ENCODE measurements around the gene KCTD5.
"Not testable (repeated sequence)": the region's sequence is repeated elsewhere in the genome, so short reads cannot be mapped to it uniquely, and the experiment has no call there.

KCTD5 gene, protein sequence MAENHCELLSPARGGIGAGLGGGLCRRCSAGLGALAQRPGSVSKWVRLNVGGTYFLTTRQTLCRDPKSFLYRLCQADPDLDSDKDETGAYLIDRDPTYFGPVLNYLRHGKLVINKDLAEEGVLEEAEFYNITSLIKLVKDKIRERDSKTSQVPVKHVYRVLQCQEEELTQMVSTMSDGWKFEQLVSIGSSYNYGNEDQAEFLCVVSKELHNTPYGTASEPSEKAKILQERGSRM

GRCh38 chr16:2682209-2683021 is at the start of gene KCTD5:
TSS of gene KCTD5 (plus strand) at chr16:2682523. CDS start at chr16:2682549, 26 bp downstream.
- DNase-seq, result peak; percentile 97 to 100 (median 98)
- intact Hi-C loops (cut with DNase I), result loop anchor here (1.0 kb wide), 1 partner anchor 9 kb away; no protein-coding TSS in a partner anchor

GRCh38 chr16:2639071-2639721 is 43.1 kb upstream of the KCTD5 start:
- DNase-seq, result peak in 7 of 10 donors; percentile 22 to 87 (median 56)
- intact Hi-C loops (cut with DNase I), result not testable (repeated sequence)

DNA sequence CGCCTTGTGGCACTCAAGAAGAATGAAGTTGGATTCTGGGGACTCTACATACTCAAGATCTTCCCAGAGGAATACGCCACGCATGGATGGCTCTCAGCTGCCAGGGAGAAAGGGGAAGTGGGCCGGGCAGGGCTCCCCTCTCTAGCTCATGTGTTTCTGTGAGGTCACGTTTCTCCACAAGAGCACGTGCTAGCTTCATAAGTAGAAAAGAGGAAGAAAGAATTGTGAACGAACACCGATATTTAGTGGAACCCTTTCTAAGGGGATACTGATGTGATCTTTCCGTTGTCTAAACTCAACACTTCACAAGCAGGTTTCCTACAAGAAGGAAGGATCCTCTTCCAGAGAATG is 42.6 kb upstream of the KCTD5 start:
- intact Hi-C loops (cut with DNase I); DNase-seq: not testable (repeated sequence)

- intact Hi-C loops (cut with DNase I), result not testable (repeated sequence)
- peak in 1 of 10 donors; percentile 14 for DNase-seq
Measured at GRCh38 chr16:2642561-2642960, 39.8 kb upstream of the KCTD5 start.

DNA sequence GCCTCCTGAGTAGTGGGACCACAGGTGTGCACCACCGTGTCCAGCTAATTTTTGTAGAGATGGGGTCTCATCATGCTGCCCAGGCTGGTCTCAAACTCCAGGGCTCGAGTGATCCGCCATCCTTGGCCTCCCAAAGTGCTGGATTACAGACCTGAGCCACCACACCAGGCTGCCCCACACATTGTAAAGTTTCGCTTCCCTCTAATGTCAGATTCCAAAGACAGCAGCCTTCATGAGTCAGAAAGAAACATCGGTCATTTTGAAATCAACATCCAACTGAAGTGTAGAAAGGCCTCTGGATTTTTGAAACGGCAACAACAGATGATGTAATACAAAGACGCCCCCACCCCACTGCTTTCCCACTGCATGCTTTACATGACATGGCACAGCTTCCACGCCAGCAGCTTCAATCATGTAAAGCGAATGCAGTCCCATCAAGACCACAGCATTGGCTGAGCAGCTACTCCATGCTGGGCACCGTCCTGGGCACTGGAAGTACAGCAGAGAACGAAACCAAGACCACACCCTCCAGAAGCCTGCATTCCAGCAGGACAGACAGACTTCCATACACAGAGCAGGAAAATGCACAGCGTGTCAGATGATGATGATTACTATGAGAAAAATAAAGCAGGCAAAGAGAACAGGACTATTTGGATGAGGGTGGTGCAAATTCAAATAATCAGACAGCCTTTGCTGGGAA is 37.4 kb upstream of the KCTD5 start:
- DNase-seq; intact Hi-C loops (cut with DNase I): not testable (repeated sequence)

DNA sequence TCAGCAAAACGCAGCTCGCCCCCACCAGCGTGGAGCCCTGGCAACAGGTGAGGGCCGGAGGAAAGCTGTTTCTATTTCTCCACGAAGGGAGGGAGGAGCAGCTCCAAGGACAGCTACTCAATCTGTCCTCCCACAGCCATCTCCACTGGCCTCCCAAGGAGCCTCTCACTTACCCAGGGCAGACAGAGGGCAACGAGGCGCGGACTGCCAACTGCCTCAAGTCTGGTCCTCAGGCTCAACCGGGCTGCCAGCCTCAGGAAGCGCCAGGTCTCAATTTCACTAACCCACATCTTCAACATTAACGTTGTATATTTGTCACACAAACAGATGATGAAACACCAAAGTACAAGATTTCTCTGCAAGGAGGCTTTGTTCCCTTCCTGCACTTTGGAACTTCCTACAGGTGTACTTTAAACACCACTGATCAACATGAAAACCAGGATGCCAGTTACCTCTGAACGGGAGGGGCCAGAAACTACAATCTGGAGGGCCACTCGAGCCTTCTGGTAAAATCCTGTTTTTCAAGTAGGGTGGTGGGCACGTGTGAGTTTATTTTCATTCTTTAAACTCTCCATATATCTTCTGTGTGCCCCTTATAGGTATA is 31.0 kb upstream of the KCTD5 start:
- DNase-seq; intact Hi-C loops (cut with DNase I): not testable (repeated sequence)

- intact Hi-C loops (cut with DNase I); DNase-seq: not testable (repeated sequence)
Measured at GRCh38 chr16:2653915-2654314, 28.4 kb upstream of the KCTD5 start.

DNA sequence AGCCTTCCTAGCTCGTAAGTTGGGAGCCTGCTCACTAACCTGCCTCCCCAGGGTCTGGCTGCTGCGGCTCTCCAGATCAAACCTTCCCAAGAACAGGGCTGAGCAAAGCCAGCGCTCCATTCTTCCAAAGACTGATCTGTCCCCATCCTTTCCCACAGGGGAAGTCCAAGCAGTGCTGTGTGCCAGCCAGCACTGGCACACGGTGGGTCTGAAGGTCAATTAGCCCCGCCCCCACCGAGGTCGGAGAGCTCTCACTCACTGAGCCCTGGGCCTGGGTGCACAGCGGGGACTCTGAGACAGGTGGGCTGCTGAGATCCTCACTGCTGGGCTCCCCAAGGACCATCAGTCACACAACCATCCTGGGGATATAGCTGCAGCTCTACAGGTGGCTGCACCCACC is 27.4 kb upstream of the KCTD5 start:
- DNase-seq; intact Hi-C loops (cut with DNase I): not testable (repeated sequence)

GRCh38 chr16:2656985-2657384 is 25.3 kb upstream of the KCTD5 start:
- DNase-seq, result no peak

GRCh38 chr16:2657803-2658202 is 24.5 kb upstream of the KCTD5 start:
- DNase-seq; intact Hi-C loops (cut with DNase I): not testable (repeated sequence)

More at GRCh38 chr16:2656985-2657384, 25.3 kb upstream of the KCTD5 start:
- intact Hi-C loops (cut with DNase I), result no loop called here

GRCh38 chr16:2659560-2659959 is 22.8 kb upstream of the KCTD5 start:
- intact Hi-C loops (cut with DNase I), result not testable (repeated sequence)
- peak in 1 of 10 donors; percentile 55 for DNase-seq

DNA sequence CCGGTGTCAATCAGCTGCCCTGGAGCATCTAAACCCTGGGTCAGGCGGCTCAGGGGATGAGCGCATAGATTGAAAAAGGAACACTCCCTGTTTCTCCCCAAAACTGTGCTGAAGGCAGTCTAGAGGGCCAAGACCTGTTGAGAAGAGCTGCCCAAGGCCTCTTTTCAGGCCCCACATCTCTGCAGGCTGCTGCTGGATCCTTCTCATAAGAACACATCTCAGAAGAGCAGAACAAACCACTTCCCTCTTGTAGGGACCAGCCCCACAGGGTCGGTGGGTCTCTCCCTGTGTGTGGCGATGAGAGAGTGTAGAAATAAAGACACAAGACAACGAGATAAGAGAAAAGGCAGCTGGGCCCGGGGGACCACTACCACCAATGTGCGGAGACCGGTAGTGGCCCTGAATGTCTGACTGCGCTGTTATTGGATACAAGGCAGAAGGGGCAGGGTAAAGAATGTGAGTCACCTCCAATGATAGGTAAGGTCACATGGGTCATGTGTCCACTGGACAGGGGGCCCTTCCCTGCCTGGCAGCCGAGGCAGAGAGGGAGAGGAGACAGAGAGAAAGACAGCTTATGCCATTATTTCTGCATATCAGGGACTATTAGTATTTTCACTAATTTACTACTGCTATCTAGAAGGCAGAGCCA is 22.2 kb upstream of the KCTD5 start:
- intact Hi-C loops (cut with DNase I); DNase-seq: not testable (repeated sequence)

GRCh38 chr16:2660755-2661373 is 21.5 kb upstream of the KCTD5 start:
- intact Hi-C loops (cut with DNase I), result not testable (repeated sequence)
- peak in 6 of 10 donors; percentile 27 to 93 (median 63) for DNase-seq

GRCh38 chr16:2663553-2664546 is 18.5 kb upstream of the KCTD5 start:
- intact Hi-C loops (cut with DNase I), result no loop called here
- no peak for DNase-seq

- intact Hi-C loops (cut with DNase I), result no loop called here
- no peak for DNase-seq
Measured at GRCh38 chr16:2664574-2664982, 17.7 kb upstream of the KCTD5 start.

GRCh38 chr16:2666671-2667070 is 15.7 kb upstream of the KCTD5 start:
- intact Hi-C loops (cut with DNase I); DNase-seq: not testable (repeated sequence)

DNA sequence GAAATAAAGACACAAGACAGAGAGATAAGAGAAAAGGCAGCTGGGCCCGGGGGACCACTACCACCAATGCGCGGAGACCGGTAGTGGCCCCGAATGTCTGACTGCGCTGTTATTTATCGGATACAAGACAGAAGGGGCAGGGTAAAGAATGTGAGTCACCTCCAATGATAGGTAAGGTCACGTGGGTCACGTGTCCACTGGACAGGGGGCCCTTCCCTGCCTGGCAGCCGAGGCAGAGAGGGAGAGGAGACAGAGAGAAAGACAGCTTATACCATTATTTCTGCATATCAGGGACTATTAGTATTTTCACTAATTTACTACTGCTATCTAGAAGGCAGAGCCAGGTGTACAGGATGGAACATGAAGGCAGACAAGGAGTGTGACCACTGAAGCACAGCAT is 12.7 kb upstream of the KCTD5 start:
- intact Hi-C loops (cut with DNase I), result not testable (repeated sequence)
- DNase-seq, result peak in 1 of 10 donors; percentile 19

- intact Hi-C loops (cut with DNase I), result loop anchor here (5.0 kb wide), 1 partner anchor 52 kb away; the partner anchor contains the start of gene PRSS27
- DNase-seq, result peak; percentile 57 to 96 (median 80)
Measured at GRCh38 chr16:2670017-2670416, 12.3 kb upstream of the KCTD5 start.
